NOMO-1 (cell line): ENCODE measurements around the gene KCNJ2.
A peak's percentile ranks its signal among the peaks of the same experiment; 100 is the strongest.

Experiments
- DNase-seq, 2 experiments: peaks; one replicate each; lab custom pipeline; 2025; ENCODE audit not compliant: unreplicated experiment in 2 of 2; lab: John Stamatoyannopoulos, UW

Gene KCNJ2

DNA sequence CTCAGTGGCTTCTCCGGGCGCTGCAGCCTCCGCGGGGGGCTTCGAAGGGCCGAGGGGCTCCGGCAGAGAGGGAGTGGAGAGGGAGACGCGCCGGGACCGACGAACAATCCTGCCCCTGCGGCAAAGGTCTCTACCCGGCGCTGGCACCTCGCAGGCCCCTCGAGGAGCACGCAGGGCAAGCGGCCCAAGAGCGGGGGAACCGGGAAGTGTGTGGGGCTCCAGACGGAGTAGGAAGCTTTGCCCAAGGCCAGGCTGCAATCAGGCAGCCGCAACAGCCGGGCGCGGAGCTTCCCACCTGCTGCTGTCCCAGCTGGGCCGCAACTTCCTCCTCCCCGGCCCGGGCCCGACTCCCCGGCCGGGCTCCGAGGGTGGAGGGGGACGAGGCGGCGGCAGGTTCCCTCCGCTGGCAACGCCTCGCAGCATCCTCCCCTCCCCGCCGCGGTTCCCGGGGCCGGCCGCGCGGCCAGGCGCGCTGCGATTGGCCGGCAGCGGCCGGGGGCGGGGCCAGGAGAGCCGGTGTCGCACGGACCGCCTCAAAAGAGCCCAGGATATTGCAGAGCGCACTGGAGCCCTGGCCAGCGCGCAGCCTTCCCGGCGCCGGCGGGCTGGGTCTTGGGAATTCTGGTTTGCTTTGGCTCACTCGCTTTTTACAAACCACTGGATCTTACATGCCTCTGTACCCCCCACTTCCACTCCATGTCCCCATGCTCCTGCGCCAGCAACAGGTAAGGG, at the start of gene KCNJ2:
TSS of gene KCNJ2 (plus strand) at position 556 of the 732 bp plus-strand sequence. CDS start 5,508 bp downstream, outside the sequence.
- DNase-seq: peak; percentile 91 to 96

DNA sequence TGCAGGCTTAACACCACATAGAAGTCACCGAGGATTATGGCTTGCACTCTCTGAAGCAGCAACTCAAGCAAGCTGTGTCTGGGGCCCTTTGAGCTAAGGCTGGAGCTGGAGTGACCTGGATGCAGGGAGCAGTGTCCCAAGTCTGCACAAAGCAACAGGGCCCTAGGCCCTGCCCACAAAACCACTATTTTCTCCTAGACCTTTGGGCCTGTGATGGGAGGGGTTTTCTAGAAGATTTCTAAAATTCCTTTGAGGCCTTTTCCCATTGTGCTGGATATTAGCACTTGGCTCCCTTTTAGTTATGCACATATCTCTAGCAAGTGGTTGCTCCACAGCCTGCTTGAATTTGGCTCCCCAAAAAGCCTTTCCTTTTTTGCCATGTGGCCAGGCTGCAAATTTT, 49.8 kb upstream of the KCNJ2 start:
- no peak for DNase-seq

DNA sequence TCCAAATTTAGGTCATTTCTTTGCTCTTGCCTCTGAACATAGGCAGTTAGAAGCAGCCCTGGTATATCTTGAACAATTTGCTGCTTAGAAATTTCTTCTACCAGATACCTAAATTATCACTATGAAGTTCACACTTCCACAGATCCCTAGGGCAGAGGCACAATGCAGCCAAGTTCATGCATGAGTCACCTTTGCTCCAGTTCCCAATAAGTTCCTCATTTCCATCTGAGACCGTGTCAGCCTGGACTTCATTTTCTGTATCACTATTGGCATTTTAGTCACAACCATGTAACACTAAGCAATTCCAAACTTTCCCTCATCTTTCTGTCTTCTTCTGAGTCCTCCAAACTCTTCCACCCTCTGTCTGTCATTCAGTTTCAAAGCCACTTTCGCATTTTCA, 49.3 kb upstream of the KCNJ2 start:
- no peak for DNase-seq

DNA sequence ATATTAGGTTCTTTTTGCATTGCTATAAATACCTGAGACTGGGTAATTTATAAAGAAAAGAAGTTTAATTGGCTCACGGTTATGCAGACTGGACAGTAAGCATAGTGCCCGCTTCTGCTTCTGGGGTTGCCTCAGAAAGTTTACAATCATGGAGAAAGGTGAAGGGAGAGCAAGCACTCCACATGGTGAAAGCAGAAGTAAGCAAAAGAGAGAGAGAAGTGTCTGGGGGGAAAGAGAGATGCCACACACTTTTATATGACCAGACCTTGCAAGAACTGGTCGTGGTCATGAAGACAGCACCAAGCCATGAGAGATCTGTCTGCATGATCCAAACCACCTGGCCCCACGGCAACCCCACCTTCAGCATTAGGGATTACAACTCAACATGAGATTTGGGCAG, 48.9 kb upstream of the KCNJ2 start:
- DNase-seq: peak; percentile 78 to 92

DNA sequence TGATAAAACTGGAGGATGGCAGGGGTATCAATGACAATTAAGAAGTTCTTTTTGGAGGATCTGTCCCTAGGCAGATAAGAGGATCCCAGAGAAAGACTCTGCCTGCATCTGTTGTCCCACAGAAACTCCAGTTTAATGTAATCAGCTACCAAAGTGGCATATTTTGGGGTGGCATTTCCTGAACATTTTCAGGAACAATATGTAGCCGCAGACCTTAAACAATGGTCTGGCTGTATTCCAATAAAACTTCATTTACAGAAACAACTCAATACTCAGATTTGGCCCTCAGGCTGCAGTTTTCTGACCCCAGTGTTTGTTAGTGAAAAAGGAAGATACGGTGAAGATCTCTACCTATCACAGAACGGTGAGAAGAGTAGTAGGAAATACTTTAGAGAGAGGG, 48.2 kb upstream of the KCNJ2 start:
- no peak for DNase-seq

DNA sequence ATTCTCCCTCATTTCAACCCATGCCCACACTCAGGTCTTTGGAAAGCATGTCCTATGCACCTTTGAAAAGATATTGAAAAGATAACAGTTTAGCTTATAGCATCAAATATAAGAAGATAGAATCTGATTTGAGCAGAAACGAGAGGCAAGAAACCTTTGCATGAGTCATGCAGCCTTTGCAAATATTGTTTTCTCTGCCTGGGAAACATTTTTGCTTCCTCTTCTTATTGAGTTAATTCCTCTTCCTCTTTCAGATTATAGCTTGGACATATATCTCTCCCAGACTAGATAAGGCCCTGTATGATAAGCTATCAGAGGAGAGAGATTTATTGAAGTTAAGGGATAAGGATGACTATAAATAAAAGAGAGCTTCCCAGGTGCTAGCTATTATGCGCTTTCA, 46.1 kb upstream of the KCNJ2 start:
- peak; percentile 62 to 91 for DNase-seq

DNA sequence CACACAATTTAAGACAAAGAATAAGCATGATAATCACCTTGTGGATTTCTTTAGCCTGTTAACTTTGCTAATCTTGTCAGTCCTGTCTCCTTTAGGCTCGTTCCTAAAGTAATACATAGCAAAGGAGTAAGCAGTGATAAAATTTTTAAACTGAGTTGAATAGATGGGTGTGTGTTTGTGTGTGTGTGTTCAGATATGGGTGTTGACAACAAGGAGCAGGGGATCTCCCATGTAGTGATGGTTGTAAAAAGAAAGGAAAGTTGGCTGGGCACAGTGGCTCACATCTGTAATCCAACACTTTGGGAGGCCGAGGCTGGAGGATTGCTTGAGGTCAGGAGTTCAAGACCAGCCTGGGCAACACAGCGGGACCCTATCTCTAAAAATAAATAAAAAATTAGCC, 44.6 kb upstream of the KCNJ2 start:
- no peak for DNase-seq

DNA sequence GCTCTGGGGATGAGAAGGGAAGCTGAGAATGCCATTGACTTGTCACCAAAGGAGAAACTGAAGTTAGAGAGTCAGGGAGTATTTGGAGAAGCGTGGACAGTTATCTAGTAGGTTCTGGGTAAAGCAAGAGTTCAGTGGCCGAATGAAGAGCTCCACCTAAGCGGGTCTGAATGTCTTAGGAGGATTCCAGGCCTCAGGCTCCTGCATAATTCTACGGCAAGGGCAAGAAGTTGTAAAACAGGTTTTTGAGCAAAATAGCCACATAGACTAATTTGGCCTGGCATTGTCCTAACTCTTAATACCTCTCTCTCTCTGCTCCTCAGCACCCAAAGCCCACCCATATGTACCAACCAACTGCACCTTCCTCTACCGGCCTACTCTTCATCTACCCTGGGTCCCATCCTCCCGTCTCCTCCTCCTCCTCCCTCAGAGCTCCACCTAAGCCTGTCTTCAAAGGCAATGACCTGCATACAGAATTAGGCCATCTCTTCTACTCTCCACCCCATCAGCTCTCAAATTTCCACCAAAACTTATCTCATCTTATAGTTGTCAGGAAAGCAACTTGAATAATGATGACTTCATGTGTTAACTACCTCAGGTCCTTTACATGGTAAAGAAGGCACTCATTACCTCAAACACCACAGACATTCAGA, 42.0 kb upstream of the KCNJ2 start:
- DNase-seq: no peak

DNA sequence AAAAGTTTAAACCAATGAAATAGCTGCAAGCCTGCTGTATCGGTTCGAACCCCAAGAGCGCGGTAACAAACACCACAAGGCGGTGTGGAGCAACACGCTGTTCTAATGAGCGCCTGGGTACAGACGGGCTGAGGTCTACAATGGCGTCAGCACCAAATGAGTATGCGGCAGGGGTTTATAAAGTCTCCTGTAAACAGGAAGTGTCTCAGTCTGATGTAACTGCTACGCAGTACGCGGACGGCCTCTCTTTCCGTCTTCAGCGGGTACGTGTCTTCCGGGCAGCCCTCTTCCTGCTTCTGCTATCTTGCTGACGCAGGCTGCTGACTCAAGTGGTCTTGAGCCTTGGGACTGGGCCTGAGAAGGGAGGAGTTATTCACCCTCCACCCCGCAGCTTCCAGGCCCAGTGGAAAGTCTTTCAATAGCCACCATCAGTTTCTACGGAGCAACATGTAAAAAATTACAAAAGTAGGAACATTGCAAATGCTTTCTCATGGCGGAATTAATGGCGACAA, 40.5 kb upstream of the KCNJ2 start:
- DNase-seq: no peak

DNA sequence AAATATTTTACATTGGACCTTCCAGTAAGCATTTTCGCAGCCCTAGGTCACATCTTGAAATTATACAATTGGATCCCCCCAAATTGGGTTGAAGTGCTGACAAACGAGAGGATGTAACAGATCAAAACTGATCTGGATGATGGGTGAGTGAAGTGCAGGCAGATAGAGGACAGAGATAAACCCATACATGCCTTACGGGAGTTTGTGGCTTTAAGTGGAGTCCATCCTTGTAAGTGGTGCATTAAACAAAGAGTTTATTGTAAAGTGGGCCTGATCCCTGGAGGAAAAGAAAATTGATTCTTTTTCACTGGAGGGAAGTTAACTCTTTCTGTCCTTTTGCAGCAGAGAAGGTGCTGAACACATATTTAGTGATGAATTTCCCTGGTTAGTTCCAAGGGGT, 39.0 kb upstream of the KCNJ2 start:
- DNase-seq: no peak

DNA sequence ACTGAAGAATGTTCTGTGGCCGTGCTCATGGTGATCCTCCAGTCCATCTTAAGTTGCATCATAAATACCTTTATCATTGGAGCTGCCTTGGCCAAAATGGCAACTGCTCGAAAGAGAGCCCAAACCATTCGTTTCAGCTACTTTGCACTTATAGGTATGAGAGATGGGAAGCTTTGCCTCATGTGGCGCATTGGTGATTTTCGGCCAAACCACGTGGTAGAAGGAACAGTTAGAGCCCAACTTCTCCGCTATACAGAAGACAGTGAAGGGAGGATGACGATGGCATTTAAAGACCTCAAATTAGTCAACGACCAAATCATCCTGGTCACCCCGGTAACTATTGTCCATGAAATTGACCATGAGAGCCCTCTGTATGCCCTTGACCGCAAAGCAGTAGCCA, 36.8 kb upstream of the KCNJ2 start:
- no peak for DNase-seq

DNA sequence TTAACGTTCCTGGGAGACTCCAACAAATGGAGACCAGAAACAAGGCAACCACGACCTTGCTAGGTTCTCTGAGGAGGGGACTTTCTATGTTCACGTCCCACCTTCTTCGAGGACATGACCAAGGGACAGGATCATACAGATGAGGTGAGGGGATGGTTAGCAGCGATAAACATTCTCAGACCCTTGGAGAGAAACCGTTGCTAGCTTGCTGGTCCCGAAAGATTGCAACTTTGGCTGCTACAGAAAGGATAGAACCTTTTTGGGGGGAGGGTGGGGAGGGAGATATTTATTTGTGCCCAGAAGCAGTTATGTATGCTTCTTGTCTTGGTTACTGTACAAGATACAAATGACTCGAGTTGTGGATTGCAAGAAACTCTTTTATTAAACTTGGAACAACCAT, 35.3 kb upstream of the KCNJ2 start:
- DNase-seq: no peak

DNA sequence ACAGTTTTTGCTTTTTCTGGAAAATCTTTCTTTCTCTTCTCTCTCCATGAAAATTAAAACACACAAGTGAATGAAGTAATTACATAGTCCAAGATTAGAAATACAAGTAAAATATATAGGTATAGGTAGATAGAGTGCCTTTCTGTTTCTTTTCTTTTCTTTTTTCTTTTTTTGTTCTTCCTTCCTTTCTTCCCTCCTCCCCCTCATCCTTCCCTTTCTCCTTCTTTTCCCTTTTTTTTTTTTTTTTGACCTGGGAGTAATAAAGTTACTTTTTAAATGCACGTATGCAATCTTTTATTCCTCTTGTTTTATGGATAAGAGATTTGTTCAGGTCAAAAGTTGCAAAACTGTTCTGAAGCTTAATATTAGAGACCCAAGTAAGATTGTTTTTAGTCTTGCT, 34.6 kb upstream of the KCNJ2 start:
- no peak for DNase-seq

DNA sequence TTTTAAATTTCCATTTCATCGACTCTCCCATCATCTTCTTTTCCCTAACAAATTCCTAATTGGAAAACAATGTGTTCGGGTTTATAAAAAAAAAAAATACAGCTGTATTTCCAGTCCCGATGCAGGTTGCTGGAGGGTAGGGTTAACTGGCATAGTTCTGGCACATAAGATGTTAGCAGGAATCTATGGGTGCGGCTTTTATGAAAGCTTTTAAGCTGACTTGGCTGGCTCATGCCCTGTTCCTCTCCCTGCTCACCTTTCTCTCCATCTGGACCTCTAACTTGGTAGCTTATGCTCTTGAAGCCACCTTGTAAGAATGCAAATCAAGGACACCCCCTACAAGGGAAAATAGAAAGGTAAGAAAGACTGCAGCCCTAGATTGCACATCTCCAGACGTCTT, 33.2 kb upstream of the KCNJ2 start:
- no peak for DNase-seq

DNA sequence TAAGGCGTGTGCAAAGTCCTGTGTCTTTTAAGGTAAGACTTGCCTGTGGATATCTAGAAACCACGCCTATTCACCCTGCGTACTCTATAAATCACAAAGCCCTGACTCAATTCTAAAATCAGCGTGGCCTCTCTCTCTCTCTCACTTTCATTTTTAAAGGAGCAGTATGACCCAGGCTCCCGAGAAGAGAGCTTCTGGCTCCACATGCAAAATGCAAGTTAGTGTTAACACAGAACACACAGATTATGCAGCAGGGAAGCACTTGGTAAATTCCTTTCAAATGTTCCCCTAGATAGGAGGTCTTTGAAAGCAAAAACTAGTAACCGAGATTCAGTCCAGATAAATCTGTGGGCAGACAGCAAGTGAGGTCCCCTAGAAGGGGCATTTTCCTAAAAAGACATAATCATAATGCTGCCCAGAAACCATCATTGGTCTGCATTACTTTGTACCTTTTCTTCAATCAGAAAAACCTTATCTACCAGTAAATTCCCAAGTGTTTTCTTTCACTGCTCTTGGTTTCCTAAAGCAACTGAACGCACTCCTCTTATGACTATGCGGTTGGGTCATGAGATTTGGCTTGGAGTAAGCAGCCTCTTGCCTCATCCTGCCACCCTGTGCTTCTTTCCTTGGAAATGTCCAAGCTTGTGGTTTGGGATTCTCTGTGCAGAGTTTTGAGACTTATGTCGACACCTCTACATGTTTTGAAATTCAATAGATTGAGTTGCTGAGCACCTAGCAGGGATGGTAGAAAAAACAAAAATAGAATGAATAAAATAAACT, 31.7 kb upstream of the KCNJ2 start:
- peak; percentile 20 to 56 for DNase-seq

DNA sequence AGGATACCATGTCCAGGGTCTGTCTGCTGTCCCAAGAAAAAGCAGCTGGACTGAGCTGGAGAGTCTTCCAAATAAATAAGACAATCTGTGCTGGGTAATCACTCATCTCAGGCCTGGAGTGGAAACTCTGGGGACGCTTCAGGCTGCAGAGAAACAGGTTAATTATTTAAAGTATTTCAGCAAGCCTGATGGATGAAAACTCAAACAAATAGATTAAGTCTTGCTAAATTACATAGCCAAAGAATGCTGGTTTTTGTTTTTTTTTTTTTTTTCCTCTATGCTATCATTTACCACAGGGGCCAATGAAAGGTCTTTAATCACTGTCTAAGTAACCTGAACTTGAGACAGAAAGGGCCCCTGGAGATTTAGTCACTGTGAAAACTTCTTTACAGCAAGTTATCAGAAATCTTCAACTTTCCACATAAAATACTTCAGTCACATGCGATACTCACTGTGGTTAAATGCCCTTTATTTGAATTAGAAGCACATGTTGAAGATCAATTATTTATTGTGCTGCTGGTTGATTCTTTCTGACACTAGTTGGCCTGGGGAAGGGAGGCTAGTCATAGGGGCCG, 31.0 kb upstream of the KCNJ2 start:
- no peak for DNase-seq

DNA sequence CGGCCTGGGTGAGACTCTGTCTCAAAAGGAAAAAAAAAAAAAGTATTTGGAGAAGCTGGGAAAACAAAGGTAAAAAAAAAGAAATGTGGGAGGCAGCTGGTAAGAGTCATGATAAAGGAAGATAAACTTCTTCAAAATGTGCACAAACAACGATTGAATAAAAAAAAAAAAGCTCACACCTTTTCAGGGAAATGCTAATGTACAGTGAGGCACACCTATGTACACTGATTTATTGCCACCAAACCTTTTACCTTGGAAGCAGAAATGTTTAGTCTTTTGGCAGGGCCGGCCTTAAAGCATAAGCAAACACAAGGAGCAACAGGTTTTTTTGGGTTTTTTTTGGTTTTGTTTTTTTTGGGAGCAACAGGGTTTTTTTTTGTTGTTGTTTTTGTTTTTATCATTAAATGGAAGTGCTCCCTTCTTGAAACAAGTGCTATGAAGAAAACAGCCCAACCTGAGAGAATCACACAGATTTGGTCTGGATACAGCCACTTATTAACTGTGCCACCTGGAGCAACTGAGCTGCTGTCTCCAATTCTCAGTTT, 29.8 kb upstream of the KCNJ2 start:
- no peak for DNase-seq

DNA sequence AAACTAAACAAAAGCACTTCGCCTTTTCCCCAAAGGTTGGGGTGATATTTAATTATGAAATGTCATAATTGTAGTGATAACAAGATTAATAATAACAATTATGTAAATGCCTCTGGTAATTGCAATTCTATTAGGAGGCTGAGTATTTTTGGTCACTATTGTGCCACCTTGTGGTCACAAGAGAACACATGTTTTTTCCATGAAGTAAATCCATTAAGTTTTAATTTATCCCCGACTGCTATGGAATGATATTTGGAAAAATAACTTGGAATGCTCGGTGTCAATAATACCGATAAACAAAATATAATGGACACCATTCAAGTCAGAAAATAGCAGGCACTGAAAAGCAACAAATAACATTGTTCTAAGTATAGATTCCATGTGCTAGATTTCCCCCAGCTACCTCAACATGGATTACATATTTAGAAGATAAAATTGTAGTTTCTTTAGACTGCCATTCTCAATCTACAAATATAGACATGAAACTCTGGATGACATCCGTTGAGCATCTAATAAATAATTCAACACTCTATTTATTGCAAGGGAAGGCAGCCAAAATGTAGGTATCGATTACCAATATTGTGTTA, 25.0 kb upstream of the KCNJ2 start:
- DNase-seq: no peak

DNA sequence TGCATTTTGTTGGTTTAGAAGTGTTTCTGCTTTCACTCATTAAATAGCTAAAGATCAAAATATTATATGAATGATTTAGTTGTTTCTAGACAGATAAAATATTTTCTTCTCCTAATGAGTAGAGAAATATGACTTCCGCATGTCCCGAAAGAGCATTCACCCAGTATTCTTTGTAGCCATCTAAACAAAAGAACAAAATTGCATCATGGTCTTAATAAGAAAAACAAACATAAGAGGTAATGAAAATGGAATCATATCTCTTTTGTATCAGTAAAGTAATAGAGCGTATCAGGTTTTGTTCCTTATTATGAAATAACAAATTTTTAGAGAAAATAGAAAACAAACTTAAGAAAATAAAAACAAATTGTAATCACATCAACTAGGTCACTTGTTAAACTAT, 16.1 kb upstream of the KCNJ2 start:
- DNase-seq: no peak

DNA sequence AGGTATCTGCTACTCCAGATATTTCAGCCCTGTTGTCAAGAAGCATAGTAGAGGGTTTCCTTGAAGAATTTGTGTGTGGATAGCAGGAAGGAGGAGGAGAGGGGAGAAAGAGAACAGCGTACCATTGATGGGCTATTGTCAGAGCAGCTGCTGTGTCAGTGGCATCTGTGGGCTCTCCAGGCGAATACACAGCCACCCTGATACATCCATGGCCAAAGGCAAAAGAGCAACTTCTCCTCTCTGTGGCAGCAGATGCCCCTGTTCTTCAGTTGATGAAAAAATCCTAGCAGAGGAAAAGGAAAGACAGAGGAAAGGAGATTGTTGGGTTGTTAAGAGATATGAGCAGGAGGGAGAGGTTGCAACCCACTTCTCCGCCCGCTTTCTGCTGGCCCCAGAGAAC, 12.2 kb upstream of the KCNJ2 start:
- no peak for DNase-seq

DNA sequence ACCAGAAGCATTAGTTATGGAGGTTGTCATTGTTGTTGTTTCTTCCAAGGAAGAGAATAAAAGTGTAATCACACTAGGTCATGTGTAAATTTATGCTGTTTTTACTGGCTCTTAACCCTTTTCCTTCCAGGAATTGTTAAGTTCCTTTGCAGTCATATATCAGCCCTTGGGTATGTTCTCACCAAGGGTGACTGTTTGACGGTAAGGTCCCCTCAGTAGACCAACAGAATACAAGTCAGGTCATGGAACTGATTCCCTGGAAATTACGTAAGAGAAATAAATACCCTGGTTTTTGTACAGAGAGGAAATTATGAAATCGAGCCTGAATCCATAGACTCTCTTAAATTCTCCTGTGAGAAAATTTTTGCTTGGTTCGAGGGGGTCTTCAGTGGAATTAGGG, 11.2 kb upstream of the KCNJ2 start:
- no peak for DNase-seq
